Left renal cortex interstitium (tissue), 4 donors: ENCODE results near the gene HNRNPH1. TPM values are rescaled to one million over a fixed set of nuclear protein-coding genes. Genes with fewer than 3 reads are reported as not detected.

ENCODE experiments used
- DNase-seq, 4 donors: peaks; one replicate each; pipeline ENCODE4 v3.0.0-alpha.2; 2013; ENCODE audit warnings: low read depth in 4 of 4, low spot score in 2 of 4, missing footprints in 1 of 4
- polyA plus RNA-seq, 4 donors: library from polyadenylated mRNA; unstranded; fragments of 120-200 nt; gene quantifications; one replicate each; pipeline ENCODE4 v1.2.1, GENCODE V29; 2013; ENCODE audit not compliant: insufficient read length in 4 of 4

The HNRNPH1 gene
- polyA plus RNA-seq, 4 donors = 691 to 2,061 (median 1,218) TPM

DNA sequence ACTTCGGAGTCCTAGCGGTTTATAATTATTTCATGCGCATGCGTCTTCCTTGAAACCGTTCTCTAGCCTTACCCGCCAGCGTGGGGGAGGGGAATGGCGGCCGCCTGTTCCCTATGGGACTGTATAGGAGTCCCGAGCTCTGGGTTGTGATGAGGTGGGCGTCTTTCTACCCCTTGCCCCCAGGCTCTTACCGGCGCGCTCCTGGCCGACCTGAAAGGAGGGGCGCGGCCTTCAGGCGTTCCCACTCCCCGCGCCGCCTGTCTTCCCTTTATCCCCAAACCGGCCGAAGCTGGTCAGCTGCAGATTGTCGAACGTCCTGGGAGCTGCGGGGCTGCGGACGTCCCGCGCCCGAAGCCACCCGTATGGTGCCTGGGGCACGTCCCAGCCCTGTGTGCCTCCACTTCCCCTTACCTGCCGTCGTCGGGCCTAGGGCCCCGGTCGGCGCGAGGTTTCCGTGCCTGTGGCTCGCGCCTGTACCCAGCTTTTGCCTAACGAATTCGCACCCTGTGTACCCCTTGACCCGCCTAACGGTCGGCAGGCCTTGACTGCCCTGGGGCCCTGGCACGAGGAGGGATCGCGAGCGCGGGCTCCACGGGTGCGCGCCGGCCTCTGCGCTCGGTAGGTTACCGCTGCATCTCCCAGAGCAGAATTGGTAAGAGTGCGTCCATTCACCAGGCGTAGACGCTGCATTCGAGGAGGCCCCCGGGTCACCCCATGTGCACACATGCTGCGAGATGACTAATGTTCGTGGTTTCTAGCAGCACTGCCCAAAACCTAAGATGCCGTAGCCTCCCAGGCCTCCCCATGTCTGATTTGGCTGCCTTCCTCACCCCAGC, 653 bp upstream of the HNRNPH1 start:
- DNase-seq = no peak

DNA sequence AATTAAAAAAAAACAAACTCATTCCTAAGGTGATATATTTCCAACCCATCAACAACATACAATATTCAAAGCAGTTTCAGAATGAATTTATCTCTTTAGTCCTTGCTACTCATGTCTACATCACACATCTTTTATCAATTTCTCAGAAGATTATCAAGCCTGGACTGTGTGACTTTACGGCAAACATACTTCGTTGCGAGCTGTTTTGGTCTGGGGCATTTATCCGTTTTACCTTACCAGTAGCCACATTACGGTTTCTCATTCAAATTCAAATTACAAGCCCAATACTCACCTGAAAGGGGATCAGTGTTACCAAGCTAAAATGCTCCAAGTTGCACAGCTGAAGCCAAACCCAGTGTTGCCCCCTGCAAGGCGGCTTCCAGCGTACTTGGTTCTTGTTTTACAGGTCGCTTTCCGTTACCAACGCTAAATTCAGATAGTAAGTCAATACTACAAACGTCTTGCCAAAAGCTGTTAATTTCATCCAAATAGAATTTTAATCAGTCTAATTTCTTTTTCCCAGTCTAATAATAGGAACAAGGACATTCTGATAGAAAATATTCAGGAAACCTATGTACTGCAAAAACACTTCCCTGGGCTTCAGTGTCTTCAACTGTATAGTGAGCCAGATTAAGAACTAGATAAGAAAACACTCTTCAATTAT, 1.8 kb downstream of the HNRNPH1 start:
- no peak for DNase-seq

DNA sequence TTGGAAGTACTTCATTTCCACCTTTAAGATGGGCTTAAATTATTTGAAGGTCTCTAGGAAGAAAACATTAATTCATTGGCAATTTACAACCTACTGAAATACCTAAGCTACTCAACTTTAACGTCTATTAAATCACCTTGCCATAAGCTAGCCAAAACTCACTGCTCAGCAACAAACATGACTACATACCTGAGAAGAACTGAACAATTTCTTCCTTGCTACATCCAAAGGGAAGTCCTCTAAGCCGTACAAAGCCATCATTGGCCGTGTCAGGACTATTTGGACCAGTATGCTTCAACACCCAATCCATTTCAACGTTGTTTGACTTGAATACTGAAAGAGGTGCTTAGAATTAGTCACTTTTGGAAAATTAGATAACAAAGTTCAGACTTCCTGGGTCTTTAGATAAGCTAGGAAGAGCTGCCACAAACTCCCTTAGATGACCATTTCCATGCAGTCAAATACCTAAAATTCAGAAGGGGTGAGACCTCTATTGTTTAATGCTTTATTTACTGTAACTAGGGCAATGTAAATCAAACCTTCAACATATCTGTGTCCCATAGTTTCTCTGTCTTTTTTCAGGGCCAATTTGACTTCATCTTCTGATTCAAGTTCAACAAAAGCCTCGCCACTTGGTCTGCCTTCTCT, 2.6 kb downstream of the HNRNPH1 start:
- no peak for DNase-seq

DNA sequence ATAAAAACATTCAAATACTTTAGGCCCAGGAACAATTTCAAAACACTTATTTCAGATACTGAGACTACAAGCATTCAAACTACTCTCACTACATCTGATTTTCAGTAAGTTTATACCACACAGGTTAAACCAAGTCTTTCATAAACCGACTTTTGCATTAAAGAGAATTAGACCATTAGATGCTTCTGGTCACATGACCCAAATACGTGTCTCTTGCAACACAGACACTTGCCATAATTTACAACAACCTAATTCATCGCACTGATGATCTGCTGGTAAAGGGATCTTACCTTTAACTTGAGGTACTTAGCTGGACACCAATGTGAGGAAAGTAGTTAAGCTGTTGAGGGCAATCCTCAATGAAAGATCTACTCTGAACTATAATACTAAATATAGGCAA, 3.2 kb downstream of the HNRNPH1 start:
- DNase-seq = no peak

DNA sequence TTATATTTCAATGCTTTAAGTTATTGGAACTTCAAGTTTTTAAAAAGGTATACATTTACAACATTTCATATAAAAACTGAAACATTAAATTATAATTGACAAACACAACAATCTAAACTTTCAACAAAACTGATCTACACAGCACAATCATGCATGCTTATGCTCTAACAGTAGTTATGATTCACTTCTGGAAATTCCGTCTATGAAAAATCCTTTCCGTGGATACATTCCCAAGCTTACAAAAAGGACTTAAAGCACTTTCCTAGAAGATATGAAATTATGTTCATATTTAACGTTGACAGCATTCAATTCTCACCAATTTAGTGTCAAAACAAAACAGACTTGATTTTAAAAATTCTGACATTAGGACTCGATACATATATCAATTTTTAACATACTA, 3.7 kb downstream of the HNRNPH1 start:
- no peak for DNase-seq

DNA sequence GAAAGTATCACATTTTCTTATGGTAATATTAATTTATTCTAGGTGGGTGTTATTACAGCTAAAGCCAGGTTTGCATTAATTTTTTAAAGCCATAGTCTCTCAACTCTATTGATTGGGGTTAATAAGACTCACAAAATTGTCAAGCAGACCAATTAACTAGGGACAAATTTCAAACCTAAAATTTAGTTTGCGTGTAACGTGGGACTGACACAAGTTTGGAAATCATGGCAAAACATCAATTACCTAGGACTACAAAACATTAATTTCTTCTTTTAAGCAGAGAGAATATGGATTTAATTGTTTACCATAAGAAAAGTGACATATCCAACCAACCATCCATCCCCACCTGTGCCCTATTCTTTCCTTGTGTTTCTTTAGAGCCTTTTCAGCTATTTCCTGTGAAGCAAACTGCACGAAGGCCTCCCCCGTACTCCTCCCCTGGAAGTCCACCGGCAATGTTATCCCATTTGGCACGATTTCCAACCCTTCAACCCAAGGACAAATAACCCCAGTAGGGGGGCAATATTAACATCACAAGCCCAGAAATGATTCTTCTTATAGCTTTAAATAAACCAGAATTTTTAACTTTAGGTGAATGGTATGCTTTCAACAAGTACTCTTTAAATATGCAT, 4.4 kb downstream of the HNRNPH1 start:
- DNase-seq = no peak

DNA sequence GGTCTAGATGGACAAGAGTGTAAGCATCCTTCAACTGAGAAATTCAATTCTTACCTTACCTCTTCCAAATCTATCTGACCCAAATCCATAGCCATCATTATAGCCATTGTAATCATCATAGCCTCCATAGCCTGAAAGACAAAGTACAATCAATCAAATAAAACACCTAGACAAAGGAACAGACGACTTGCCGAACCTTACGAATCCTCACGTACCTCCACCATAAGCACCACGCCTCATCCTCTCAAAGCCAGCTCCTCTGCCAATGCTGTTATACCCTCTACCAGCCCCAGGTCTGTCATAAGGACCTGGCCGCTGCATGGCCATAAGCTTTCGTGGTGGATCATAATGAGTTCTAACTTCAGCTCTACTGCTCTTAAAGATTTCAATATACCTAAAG, 5.5 kb downstream of the HNRNPH1 start:
- DNase-seq = no peak

DNA sequence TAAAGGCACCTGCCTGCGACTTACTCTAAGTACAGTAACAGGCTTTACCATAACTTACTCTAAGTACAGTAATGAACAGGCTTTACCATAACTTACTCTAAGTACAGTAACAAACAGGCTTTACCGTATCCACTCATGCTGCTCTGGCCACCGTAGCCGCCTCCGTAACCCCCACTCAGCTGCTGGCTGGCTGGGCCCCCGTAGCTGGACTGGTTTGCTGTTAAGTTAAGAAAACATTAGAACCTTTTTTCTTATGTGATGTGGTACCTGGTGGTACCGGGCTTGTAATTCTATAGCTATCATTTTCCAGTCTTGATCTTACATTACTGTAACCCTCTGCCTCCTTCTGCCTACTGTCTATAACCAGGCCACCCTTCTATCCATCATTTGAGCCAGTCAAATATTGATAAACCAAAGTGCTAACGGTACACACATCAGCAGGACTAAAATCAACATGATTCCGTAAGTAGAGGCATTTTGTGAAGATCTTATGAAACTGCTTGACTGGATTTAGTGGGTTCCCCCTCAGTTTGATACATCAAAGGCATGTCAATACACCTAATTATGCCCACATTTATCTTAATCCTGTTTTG, 7.4 kb downstream of the HNRNPH1 start:
- no peak for DNase-seq

DNA sequence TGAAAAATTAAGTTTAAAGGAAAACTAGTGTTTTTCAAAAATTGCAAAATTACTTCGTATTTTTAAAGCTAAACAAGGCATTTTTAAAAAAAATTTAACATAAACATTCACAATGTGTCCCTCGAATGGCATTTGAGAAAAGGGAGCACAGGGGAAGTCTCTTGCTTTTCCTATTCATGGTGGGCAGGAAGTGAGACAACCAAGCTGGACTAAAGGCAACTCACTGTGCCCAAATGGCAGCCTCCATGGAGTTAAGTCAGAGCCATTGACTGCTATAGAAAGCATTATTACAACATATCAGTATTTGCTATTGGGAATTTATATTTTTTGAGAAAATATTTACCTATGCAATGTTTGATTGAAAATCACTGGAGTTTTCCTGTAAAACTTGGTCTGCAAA, 8.3 kb downstream of the HNRNPH1 start:
- DNase-seq = no peak

DNA sequence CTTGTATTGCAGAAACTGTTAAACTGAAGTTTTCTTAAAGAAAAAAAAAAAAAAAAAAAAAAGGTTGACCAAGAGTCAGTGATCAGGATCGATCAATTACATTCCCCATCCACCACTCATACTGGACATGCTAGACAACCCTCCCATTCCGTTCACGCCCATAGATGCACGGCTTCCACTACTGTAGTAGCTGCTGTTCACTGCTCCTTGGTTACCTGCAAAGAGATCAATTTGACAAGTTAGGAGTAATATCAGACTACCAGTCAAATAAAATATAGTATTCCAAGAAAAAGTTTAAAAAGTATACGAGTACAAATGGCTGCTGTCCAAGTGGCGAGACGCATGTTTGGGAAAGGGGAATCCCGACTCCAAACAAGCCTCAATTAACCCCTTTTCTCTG, 8.7 kb downstream of the HNRNPH1 start:
- DNase-seq = no peak

DNA sequence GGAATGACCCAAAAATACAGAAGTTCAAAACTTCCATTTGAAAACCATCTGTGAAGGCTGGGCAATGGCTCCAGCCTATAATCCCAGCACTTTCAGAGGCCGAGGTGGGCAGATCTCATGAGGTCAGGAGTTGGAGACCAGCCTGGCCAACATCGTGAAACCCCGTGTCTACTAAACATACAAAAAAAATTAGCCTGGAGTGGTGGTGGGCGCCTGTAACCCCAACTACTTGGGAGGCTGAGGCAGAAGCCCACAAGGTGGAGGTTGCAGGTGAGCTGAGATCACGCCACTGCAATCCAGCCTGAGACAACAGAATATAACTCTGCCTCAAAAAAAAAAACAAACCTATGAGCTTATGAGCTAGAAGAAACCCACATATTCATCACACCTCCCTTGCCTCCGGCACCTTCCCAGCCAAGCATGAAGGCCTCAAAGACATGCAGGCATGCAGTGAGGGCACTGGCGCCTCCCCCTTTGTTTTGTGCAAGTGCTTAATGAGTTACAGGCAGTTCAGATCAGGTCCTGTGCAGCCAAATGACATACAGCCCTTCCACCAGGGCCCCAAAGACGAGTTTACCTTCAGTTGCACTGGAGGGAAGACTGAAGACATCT, 9.9 kb downstream of the HNRNPH1 start:
- DNase-seq = no peak

DNA sequence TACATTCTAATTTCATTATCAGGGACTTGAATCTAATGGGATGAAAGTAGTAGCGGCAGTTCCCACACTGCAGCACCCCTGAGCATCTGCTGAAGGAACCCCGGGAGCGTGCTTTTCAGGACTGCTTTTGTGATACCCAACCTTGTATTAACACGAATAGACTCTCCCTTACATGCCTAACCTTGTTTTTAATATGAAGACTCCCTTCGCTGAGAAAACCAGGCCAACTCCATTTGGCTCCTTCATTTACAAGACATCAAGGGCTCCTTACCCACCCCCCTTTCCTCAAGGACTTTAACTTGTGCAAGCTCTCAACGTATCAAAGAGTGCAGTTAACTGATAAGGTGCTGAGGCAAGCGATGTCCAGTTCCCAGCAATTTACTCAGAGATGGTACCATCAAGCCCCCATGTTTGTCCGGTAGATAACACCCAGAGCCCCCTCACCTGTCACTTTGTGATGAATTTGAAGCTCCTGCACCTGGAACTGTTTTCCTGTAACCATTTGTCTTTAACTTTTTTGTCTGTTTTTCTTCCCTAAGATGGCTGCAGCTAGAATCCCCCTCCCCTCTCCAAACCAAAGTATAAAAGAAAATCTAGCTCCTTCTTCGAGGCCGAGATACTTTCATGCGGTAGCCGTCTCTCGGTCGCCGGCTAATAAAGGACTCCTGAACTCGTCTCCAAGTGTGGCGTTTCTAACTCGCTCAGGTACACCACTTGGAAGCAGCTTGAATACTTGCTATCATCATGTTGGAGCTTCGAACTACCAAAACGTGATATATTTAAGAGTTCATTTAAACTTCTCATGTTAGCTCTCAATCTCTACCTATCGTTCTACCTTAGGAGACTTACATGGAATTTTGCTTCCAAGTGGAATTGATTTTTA, 10.7 kb downstream of the HNRNPH1 start:
- DNase-seq = no peak

DNA sequence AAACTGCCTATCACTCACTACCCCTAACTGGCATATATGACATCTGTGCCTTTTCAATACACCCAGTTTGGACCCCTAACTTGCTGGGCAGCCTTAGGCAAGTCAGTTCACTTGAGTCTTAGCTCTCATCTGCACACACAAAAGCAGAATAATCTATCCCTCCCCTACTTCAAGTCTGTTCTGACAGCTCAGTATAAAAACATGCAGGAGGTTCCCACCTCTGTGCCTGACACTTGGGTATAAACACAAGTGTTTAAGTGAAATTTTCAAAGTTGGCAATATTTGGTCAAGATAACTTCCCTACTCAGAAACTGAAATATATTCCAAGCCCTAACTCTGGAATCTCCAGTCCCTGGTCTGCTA, 12.6 kb downstream of the HNRNPH1 start:
- no peak for DNase-seq

DNA sequence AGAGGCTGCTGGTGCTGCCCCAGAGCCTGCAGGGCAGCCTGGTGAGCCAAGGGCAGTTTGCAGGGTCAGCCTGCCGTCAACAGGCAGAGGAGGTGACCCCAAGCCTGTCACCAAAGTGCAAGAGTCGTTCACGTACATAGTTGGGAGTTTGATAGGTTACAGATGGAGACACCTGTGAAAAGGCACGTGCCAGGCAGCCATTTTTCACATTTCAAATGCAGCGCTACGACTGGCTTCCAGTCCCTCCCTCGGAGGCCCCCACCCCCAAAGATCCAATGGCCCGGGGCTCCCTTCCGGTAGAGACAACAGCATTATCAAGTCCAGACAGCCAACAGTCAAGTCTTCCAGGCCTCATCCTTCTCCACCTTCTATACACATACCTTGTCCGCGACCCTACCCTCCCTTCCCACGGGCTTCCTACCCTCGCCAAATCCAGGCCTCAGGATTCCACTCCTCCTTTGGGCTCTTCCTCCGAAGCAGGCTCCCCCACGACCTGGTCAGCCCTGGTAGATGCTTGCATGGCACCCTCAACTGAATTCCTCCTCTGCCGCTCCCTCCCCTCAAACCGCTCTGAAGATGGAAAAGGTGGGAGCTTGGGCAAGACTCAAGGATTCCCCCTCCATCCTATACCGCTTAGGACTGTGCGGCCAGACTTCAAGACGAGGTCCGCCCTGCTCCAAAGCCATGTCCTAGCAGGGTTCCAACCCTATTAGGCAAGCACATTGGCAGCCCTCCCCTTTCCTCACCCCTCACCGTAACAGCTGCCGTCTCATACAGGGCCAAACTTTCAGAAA, 13.2 kb downstream of the HNRNPH1 start:
- no peak for DNase-seq

DNA sequence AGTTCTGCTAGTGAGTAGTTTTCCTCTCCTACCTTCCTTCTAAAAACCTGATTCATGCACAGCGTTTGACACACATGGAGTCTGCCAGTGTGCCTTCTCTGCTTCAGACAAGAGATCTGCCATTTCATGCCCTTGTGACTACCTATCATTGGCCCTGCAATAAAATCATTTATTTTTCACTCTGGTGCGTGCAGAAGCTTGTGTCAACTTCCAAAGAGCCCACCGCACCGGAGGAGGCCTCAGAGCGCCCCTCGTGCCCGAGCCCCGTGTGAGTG, 13.7 kb downstream of the HNRNPH1 start:
- DNase-seq = no peak

DNA sequence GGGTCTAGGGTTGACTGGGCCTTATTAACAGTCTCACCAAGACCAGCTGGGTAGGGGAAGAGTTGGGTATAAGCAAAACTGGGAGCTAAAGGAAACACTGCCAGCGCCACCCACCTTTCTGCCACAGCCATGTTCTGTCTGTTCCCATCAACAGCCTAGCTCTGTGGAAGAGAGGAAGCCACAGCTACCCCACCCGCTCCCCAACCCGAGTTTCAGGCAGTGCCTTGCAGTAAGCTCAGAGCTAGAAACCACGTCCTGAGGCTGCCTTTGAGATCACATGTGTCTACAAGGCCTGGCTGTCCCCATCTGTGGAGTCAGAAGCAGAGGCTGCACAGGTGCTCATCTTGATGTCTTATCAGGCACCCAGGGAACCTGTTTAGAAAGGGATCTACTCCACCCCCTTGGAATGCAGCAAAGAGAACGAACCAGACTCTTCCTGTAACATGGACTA, 15.3 kb downstream of the HNRNPH1 start:
- DNase-seq = no peak

DNA sequence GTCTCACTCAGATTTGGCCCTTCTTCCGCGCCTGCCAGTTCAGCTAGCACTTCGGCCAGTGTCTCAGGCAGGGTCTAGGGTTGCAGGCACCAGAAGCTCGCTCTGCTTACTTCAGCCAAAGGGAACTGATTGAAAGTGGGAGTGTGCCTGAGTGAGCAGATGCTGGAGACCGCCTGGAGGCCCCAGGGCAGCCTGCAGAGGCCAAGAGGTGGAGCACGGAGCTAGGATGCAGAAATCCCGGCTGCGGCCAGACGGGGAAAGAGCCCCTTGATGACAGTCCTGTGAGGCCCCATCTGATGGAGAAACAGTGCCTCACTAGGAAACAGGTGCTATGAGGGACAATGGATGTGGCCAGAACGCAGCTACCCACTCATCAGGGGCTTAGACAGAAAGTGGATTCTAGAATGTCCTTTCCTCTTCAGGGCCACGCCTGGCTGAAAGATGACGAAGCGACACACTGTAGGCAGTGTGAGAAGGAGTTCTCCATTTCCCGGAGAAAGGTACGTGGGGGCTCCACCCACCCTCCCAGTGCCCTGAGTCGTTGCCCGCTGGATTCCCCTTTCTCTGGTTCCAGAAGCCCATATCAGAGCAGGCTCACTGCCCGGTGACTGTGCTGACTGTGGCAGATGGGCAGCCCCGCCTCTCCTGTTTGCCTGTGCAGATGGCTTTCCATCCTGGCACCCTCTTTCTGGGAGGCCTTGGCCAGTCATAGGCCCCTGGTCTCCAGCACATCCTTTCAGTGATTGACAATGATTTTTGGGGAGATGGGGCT, 16.1 kb downstream of the HNRNPH1 start:
- DNase-seq = no peak

DNA sequence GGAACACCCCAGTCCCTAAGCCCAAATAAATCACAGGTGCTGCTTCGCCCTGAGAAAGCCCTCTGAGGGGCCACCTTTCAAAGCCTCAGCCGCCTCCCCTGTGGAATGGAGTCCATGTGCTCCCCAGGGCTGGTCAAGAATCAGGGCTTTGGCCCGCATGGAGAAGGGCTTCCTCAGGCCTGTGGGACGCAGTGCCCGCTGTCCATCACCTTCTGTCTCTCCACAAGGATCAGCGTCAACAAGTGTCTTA, 16.6 kb downstream of the HNRNPH1 start:
- no peak for DNase-seq
